Vagina (tissue), 2 donors: ENCODE results near the gene NAALAD2.

Experiments used
- CTCF ChIP-seq, 3 experiments: fragments of 450-650 bp in 2 of 3; fragments of 200-600 bp in 1 of 3; sonication (generic) in 1 of 3; IDR thresholded peaks; one replicate each; pipeline ENCODE4 v1.5.1; 2017 to 2019; ENCODE audit warnings: antibody characterized with exemption in 3 of 3, mild to moderate bottlenecking in 2 of 3, moderate library complexity in 2 of 3
- POLR2A ChIP-seq, 2 donors: fragments of 450-650 bp; IDR thresholded peaks; one replicate each; pipeline ENCODE4 v1.6.1; 2017; ENCODE audit warnings: antibody characterized with exemption in 2 of 2, mild to moderate bottlenecking in 2 of 2, moderate library complexity in 2 of 2
- POLR2AphosphoS5 ChIP-seq, 2 donors: sonication (generic); formaldehyde crosslinking; IDR thresholded peaks; one replicate each; pipeline ENCODE4 v1.9.0; 2017; ENCODE audit warnings: antibody characterized with exemption in 2 of 2, mild to moderate bottlenecking in 2 of 2, low read depth in 1 of 2; ENCODE audit not compliant: insufficient read depth in 1 of 2

GRCh38 chr11:90213322-90213721, 78.9 kb downstream of the NAALAD2 start:
- TF ChIP-seq CTCF (IDR thresholded peaks at IDR 0.05) (no peak), POLR2AphosphoS5 (IDR thresholded peaks at IDR 0.05; ENCODE audit: insufficient read depth in 1 of 2, low read depth in 1 of 2) (no peak), POLR2A (IDR thresholded peaks at IDR 0.05) (no peak)
